ENCODE data around the gene RABL6.
A peak's percentile ranks its signal among the peaks of the same experiment; 100 is the strongest.
"Not testable (repeated sequence)": the region's sequence is repeated elsewhere in the genome, so short reads cannot be mapped to it uniquely, and the experiment has no call there.

RABL6 gene

DNA sequence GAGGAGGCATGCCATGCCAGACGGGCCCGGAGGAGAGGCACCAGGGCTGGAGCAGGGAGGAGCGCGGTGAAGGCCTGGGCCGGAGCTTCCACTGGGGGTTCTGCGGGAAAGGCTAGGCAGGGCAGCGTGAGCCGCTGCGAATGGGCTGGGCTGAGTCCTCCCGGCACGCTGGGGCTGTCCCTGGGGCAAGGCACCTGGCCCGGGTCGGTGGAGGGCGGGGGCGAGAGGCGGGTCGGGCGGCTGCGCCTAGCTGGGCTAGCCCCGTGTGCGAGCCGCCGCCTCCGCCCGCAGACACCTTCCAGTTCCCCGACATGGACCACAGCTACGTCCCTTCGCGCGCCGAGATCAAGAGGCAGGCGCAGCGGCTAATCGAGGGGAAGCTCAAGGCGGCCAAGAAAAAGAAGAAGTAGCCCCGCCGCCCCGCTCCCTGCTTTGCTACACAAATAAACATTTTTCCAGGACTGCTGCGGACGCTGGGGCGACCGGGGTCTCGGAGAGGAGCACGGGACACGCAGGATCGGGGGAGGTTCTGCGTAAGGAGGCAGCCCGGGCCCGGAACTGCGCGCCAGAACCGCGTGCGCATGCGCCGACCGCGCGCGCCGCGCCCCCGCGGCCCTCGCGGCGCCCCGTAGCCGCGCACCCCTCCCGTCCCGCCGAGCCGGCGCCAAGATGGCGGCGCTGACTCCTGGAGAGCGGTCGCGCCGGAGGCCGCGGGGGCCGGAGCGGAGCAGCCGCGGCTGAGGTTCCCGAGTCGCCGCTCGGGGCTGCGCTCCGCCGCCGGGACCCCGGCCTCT is at the start of gene RABL6:
Gene RABL6 (plus strand): TSS at position 668 of the 794 bp plus-strand sequence. CDS start 249 bp downstream, outside the sequence.
- peaks cover 29% of the 10 kb centered on the region for H3K36me3 ChIP-seq (ENCODE audit: insufficient read depth, low read length)
- H3K9ac ChIP-seq (ENCODE audit: insufficient read length), result peak within 1 kb of the TSS; percentile 94
- no peak for DNase-seq (ENCODE audit: low read depth, low spot score)
- H3K9me3 ChIP-seq (ENCODE audit: low read depth, low read length), result no peaks in the 10 kb centered on the region
- H3K4me3 ChIP-seq, result peak within 1 kb of the TSS; percentile 96
- TF ChIP-seq POLR2AphosphoS5 (IDR thresholded peaks at IDR 0.05; ENCODE audit: borderline replicate concordance, low read depth, low read length) (peak; percentile 91), EZH2 (IDR thresholded peaks at IDR 0.05) (no peak)
- peak within 1 kb of the TSS; percentile 89 for H3K27ac ChIP-seq

DNA sequence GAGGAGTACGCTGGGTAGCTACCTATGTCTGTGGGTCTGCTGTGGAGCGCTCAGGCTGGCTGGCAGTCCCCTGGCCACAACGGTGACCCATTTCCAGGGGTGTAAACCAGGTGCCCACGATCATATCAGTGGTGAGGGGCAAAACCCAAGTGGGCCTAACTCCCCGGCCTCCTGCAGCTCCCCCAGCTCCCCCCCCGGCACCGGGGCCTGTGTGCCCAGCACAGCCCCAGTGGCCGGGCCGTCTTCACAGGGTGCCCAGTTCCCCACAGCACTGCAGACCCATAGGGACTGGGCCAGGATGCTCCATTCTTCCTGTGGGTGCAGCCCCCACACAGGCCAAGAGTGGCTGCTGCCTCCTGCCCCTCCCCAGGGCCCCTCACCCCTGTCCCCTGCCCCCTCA is 48.7 kb upstream of the RABL6 start:
- no peak overlapping the region for H3K27ac ChIP-seq
- no peak overlapping the region for H3K9ac ChIP-seq (ENCODE audit: insufficient read length)
- H3K4me3 ChIP-seq, result no peak overlapping the region
- no peaks in the 10 kb centered on the region for H3K9me3 ChIP-seq (ENCODE audit: low read depth, low read length)
- no peak for DNase-seq (ENCODE audit: low read depth, low spot score)
- TF ChIP-seq EZH2 (IDR thresholded peaks at IDR 0.05) (no peak), FOXP2 (optimal IDR thresholded peaks at IDR 0.05; ENCODE audit: control extremely low read depth, extremely low read length, insufficient read depth) (no peak), POLR2AphosphoS5 (IDR thresholded peaks at IDR 0.05; ENCODE audit: borderline replicate concordance, low read depth, low read length) (no peak)
- no peaks in the 10 kb centered on the region for H3K36me3 ChIP-seq (ENCODE audit: insufficient read depth, low read length)

- no peak for DNase-seq (ENCODE audit: low read depth, low spot score)
- H3K27ac ChIP-seq, result no peak overlapping the region
Observed at GRCh38 chr9:136759436-136760325, 48.1 kb upstream of the RABL6 start.

DNA sequence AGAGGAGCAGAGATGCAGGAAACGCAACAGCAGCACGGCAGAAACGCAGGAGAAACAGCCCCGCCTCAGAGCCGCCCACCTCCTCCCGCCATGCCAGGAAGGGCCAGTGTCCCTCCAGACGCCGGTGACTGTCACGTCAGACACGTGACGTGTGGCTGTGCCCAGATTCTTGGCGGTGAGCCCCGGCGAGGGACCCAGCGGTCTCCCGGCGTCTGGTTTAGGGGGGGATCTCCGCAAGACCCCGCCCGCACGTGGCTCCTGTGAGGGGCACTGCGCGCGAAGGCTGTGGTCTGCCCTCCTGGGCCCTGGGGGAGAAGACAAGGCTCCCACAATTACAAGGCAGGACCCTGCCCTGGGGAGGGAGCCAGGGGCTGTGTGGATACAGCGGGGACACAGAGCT is 47.3 kb upstream of the RABL6 start:
- DNase-seq (ENCODE audit: low read depth, low spot score), result no peak
- Histone ChIP-seq H3K9me3 (ENCODE audit: low read depth, low read length) (no peaks in the 10 kb centered on the region), H3K27ac (no peak overlapping the region), H3K9ac (ENCODE audit: insufficient read length) (no peak overlapping the region), H3K4me3 (no peak overlapping the region), H3K36me3 (ENCODE audit: insufficient read depth, low read length) (no peaks in the 10 kb centered on the region)
- TF ChIP-seq EZH2 (IDR thresholded peaks at IDR 0.05) (no peak), FOXP2 (optimal IDR thresholded peaks at IDR 0.05; ENCODE audit: control extremely low read depth, extremely low read length, insufficient read depth) (no peak), POLR2AphosphoS5 (IDR thresholded peaks at IDR 0.05; ENCODE audit: borderline replicate concordance, low read depth, low read length) (no peak)

More at GRCh38 chr9:136759436-136760325, 48.1 kb upstream of the RABL6 start:
- H3K36me3 ChIP-seq (ENCODE audit: insufficient read depth, low read length), result no peaks in the 10 kb centered on the region
- TF ChIP-seq EZH2 (IDR thresholded peaks at IDR 0.05), result no peak
- TF ChIP-seq FOXP2 (optimal IDR thresholded peaks at IDR 0.05; ENCODE audit: control extremely low read depth, extremely low read length, insufficient read depth), result no peak
- no peak for TF ChIP-seq POLR2AphosphoS5 (IDR thresholded peaks at IDR 0.05; ENCODE audit: borderline replicate concordance, low read depth, low read length)
- H3K4me3 ChIP-seq, result no peak overlapping the region
- no peak overlapping the region for H3K9ac ChIP-seq (ENCODE audit: insufficient read length)
- H3K9me3 ChIP-seq (ENCODE audit: low read depth, low read length), result no peaks in the 10 kb centered on the region

DNA sequence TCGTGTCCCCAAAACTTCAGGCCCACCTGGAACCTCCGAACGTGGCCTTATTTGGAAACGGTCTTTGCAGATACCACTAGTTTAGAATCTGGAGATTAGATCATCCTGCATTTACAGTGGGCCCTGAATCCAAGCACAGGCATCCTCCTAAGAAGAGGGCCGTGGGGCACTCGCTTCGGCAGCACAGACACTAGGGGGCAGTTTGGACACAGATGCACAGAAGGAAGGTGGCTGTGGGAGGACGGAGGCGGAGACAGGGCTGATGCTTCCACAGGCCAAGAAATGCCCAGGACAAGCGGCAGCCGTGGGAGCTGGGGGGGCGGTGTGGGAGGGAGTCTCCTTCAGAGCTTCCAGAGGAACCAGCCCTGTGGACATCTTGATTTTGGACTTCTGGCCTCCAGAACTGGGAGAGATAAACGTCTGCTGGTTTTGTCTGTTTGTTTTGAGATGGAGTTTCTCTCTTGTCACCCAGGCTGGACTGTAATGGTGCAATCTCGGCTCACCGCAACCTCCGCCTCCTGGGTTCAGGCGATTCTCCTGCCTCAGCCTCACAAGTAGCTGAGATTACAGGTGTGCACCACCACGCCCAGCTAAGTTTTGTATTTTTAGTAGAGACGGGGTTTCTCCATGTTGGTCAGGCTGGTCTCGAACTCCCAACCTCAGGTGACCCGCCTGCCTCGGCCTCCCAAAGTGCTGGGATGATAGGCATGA is 46.8 kb upstream of the RABL6 start:
- not testable (repeated sequence) for DNase-seq (ENCODE audit: low read depth, low spot score); H3K9ac ChIP-seq (ENCODE audit: insufficient read length); H3K27ac ChIP-seq; H3K4me3 ChIP-seq; H3K9me3 ChIP-seq (ENCODE audit: low read depth, low read length); H3K36me3 ChIP-seq (ENCODE audit: insufficient read depth, low read length)

DNA sequence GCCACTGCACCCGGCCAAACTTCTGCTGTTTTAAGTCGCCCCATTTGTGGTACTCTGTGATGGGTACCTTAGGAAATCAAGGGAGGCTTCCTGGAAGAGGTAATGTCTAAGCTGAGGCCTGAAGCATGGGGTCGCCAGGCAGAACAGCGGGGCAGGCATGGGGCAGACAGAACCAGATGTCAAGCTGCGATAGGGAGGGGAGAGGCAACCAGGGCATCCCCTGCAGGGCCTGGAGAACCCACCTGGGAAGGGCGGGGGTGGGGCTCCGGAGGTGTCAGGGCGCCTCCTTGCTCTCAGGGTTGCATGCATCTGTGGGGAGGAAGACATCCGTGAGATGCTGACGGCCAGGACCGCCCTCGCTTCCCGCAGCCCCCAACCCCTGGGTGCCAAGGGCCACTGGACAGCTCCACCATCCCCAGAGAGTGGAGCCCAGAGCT is 46.2 kb upstream of the RABL6 start:
- Histone ChIP-seq H3K4me3 (no peak overlapping the region), H3K27ac (no peak overlapping the region), H3K36me3 (ENCODE audit: insufficient read depth, low read length) (no peaks in the 10 kb centered on the region), H3K9ac (ENCODE audit: insufficient read length) (no peak overlapping the region), H3K9me3 (ENCODE audit: low read depth, low read length) (no peaks in the 10 kb centered on the region)
- no peak for DNase-seq (ENCODE audit: low read depth, low spot score)
- TF ChIP-seq FOXP2 (optimal IDR thresholded peaks at IDR 0.05; ENCODE audit: control extremely low read depth, extremely low read length, insufficient read depth), result no peak
- no peak for TF ChIP-seq EZH2 (IDR thresholded peaks at IDR 0.05)
- TF ChIP-seq POLR2AphosphoS5 (IDR thresholded peaks at IDR 0.05; ENCODE audit: borderline replicate concordance, low read depth, low read length), result no peak

- Histone ChIP-seq H3K9me3 (ENCODE audit: low read depth, low read length) (no peaks in the 10 kb centered on the region), H3K9ac (ENCODE audit: insufficient read length) (no peak overlapping the region), H3K27ac (no peak overlapping the region), H3K36me3 (ENCODE audit: insufficient read depth, low read length) (no peaks in the 10 kb centered on the region), H3K4me3 (no peak overlapping the region)
- TF ChIP-seq POLR2AphosphoS5 (IDR thresholded peaks at IDR 0.05; ENCODE audit: borderline replicate concordance, low read depth, low read length) (no peak), FOXP2 (optimal IDR thresholded peaks at IDR 0.05; ENCODE audit: control extremely low read depth, extremely low read length, insufficient read depth) (no peak), EZH2 (IDR thresholded peaks at IDR 0.05) (no peak)
- no peak for DNase-seq (ENCODE audit: low read depth, low spot score)
Observed at GRCh38 chr9:136762221-136762691, 45.5 kb upstream of the RABL6 start.

Measured in SK-N-MC (cell line).